ENCODE data around the gene TFAP2B.

The TFAP2B gene

DNA sequence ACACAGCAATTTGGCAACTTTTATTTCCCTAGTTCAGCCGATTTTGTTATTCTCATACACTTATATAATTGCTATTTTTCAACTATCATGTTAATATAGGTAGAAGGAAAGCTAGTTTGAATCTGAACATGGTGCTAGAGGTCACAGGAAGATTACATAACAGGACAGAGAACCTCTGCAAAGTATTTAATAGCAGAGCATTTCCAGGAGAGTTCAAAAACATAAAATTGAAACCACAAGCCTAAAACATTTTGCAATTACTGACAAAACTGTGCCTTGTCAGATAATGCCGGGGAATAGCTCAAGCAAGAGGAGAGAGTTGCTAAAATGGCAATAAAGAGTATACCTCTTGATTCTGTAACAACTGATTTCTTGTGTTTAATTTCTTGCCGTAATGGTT, 70.8 kb downstream of the TFAP2B start:
- no peaks in the 10 kb centered on the region for H3K36me3 ChIP-seq (ENCODE audit: insufficient read depth, low read length)
- H3K9me2 ChIP-seq (ENCODE audit: low read depth, low read length) = no peaks in the 10 kb centered on the region
- TF ChIP-seq, protein P1, sequence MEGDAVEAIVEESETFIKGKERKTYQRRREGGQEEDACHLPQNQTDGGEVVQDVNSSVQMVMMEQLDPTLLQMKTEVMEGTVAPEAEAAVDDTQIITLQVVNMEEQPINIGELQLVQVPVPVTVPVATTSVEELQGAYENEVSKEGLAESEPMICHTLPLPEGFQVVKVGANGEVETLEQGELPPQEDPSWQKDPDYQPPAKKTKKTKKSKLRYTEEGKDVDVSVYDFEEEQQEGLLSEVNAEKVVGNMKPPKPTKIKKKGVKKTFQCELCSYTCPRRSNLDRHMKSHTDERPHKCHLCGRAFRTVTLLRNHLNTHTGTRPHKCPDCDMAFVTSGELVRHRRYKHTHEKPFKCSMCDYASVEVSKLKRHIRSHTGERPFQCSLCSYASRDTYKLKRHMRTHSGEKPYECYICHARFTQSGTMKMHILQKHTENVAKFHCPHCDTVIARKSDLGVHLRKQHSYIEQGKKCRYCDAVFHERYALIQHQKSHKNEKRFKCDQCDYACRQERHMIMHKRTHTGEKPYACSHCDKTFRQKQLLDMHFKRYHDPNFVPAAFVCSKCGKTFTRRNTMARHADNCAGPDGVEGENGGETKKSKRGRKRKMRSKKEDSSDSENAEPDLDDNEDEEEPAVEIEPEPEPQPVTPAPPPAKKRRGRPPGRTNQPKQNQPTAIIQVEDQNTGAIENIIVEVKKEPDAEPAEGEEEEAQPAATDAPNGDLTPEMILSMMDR (IDR thresholded peaks at IDR 0.05; ENCODE audit: low read length) = no peak
- TF ChIP-seq EZH2 (IDR thresholded peaks at IDR 0.05; ENCODE audit: borderline replicate concordance, low read length) = no peak
- H3K9me3 ChIP-seq (ENCODE audit: low read length) = no peaks in the 10 kb centered on the region
- no peak overlapping the region for H2AFZ ChIP-seq (ENCODE audit: low read length)
- H3K4me2 ChIP-seq (ENCODE audit: low read length) = no peak overlapping the region
- H3K79me2 ChIP-seq (ENCODE audit: insufficient read depth, low read length) = no peaks in the 10 kb centered on the region
- H3K27ac ChIP-seq (ENCODE audit: low read depth, low read length, poor library complexity, severe bottlenecking) = no peak overlapping the region
- no peaks in the 10 kb centered on the region for H4K20me1 ChIP-seq (ENCODE audit: insufficient read depth, low read length)
- H3K4me3 ChIP-seq (ENCODE audit: low read depth, low read length, poor library complexity, severe bottlenecking) = no peak overlapping the region
- no peaks in the 10 kb centered on the region; the same call in 1 of the 2 replicates for H3F3A ChIP-seq (ENCODE audit: insufficient read depth, low read length)
- no peaks in the 10 kb centered on the region for H3K4me1 ChIP-seq (ENCODE audit: insufficient read depth, low read length, severe bottlenecking)
- no peaks in the 10 kb centered on the region for H3K27me3 ChIP-seq (ENCODE audit: insufficient read depth, low read length)
- H3K9ac ChIP-seq (ENCODE audit: low read length) = no peak overlapping the region

DNA sequence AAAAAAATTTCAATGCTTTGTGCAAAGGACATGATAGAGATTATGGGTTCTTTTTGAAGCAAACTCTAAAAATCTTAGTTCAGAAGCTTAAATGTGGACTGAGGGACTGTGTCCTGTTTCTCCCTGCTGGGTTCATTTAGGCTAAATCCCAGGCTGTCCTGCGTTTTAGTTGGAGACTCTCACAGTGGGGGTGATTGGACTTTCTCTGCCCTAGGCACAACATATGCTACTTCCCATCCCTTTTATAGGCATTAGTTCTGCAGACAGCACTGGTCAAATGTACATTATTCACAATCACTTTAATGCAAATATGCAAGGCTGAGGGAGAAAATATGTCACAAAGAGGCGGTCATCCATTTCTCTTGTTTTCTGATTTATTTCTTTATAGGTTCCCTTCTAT, 71.3 kb downstream of the TFAP2B start:
- no peak overlapping the region for H2AFZ ChIP-seq (ENCODE audit: low read length)
- H3K9me3 ChIP-seq (ENCODE audit: low read length) = no peaks in the 10 kb centered on the region
- H3K36me3 ChIP-seq (ENCODE audit: insufficient read depth, low read length) = no peaks in the 10 kb centered on the region
- no peaks in the 10 kb centered on the region for H3K9me2 ChIP-seq (ENCODE audit: low read depth, low read length)
- H3K4me3 ChIP-seq (ENCODE audit: low read depth, low read length, poor library complexity, severe bottlenecking) = no peak overlapping the region
- no peaks in the 10 kb centered on the region for H4K20me1 ChIP-seq (ENCODE audit: insufficient read depth, low read length)
- no peaks in the 10 kb centered on the region for H3K27me3 ChIP-seq (ENCODE audit: insufficient read depth, low read length)
- no peaks in the 10 kb centered on the region for H3K79me2 ChIP-seq (ENCODE audit: insufficient read depth, low read length)
- H3K4me2 ChIP-seq (ENCODE audit: low read length) = no peak overlapping the region
- H3K4me1 ChIP-seq (ENCODE audit: insufficient read depth, low read length, severe bottlenecking) = no peaks in the 10 kb centered on the region
- no peak overlapping the region for H3K9ac ChIP-seq (ENCODE audit: low read length)
- TF ChIP-seq EZH2 (IDR thresholded peaks at IDR 0.05; ENCODE audit: borderline replicate concordance, low read length) = no peak
- TF ChIP-seq, protein P1 (IDR thresholded peaks at IDR 0.05; ENCODE audit: low read length) = no peak
- no peaks in the 10 kb centered on the region; the same call in 1 of the 2 replicates for H3F3A ChIP-seq (ENCODE audit: insufficient read depth, low read length)
- no peak overlapping the region for H3K27ac ChIP-seq (ENCODE audit: low read depth, low read length, poor library complexity, severe bottlenecking)

DNA sequence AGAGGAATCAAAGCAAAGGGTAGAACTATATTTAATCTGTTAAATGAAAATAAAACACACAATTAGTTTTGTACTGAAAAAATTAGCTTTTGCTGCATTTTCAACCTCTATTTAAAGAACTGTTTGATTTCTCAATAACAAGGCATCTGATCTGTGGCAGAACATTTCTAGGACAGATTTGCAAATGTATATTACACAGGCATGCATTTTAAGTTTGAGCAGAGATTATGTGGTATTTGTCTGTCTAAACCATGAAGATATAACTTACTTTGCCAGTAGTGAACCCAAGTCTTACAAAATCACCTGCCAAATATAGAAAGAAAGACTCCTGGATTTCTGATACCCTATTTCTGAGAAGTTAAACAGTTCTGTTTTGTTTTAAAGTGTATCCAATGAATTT, 71.9 kb downstream of the TFAP2B start:
- Histone ChIP-seq H3K9ac (ENCODE audit: low read length) (no peak overlapping the region), H3K79me2 (ENCODE audit: insufficient read depth, low read length) (no peaks in the 10 kb centered on the region), H3K27me3 (ENCODE audit: insufficient read depth, low read length) (no peaks in the 10 kb centered on the region), H3K9me2 (ENCODE audit: low read depth, low read length) (no peaks in the 10 kb centered on the region), H2AFZ (ENCODE audit: low read length) (no peak overlapping the region), H3F3A (ENCODE audit: insufficient read depth, low read length) (no peaks in the 10 kb centered on the region), H3K9me3 (ENCODE audit: low read length) (no peaks in the 10 kb centered on the region), H3K36me3 (ENCODE audit: insufficient read depth, low read length) (no peaks in the 10 kb centered on the region), H4K20me1 (ENCODE audit: insufficient read depth, low read length) (no peaks in the 10 kb centered on the region), H3K4me3 (ENCODE audit: low read depth, low read length, poor library complexity, severe bottlenecking) (no peak overlapping the region), H3K4me1 (ENCODE audit: insufficient read depth, low read length, severe bottlenecking) (no peaks in the 10 kb centered on the region), H3K4me2 (ENCODE audit: low read length) (no peak overlapping the region), H3K27ac (ENCODE audit: low read depth, low read length, poor library complexity, severe bottlenecking) (no peak overlapping the region)
- no peak for TF ChIP-seq EZH2 (IDR thresholded peaks at IDR 0.05; ENCODE audit: borderline replicate concordance, low read length)
- TF ChIP-seq, protein P1 (IDR thresholded peaks at IDR 0.05; ENCODE audit: low read length) = no peak

Measured in OCI-LY1 (cell line).